Keratinocyte (primary cell): ENCODE measurements around the gene PAN2.

Experiments
- CTCF ChIP-seq, 3 experiments: IDR thresholded peaks in 1 of 3; conservative IDR thresholded peaks in 1 of 3; optimal IDR thresholded peaks in 1 of 3; 2 replicates in 2 of 3; 3 replicates in 1 of 3; pipeline versions ENCODE3 to v1.5.1; 2011; ENCODE audit warnings: low read length in 3 of 3, mild to moderate bottlenecking in 3 of 3, moderate library complexity in 2 of 3, control low read depth in 1 of 3, inconsistent platforms in 1 of 3; ENCODE audit not compliant: insufficient read depth in 2 of 3; ENCODE audit errors: extremely low read depth in 1 of 3
- EZH2 ChIP-seq: IDR thresholded peaks from one replicate; pipeline ENCODE4 v1.6.1; 2012; ENCODE audit warnings: inconsistent platforms, mild to moderate bottlenecking, low read length, moderate library complexity

DNA sequence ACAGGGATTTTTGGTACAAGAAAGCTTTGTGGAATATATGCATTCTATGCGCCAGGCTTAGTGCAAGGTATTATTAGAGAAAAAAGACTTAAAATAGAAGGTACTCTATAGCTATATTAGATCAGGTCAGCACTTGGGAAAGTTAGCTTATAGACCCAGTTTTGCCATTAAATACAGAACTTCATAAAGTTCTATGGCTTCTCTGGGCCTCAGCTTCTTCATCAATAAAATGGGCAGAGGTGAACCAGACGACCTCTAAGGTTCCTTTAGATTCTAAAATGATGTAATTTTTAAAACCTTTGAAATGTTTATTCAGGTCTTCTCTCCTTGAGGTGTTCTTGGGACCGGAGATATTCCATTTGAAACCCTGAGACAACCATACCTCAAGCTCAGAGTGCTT, 25.1 kb downstream of the PAN2 start:
- TF ChIP-seq CTCF (optimal IDR thresholded peaks at IDR 0.05 in 1 of 3, IDR thresholded peaks at IDR 0.05 in 1 of 3, conservative IDR thresholded peaks at IDR 0.05 in 1 of 3; ENCODE audit: extremely low read depth in 1 of 3, insufficient read depth in 2 of 3, low read length in 3 of 3) (no peak), EZH2 (no peak)
